HCT116 (cell line): ENCODE data around the gene ZFYVE27.

ENCODE experiments used
- EZH2 ChIP-seq: fragments of 200-600 bp; sonication (generic); IDR thresholded peaks from 2 replicates; pipeline ENCODE4 v1.6.1; 2017; ENCODE audit warnings: antibody characterized with exemption, mixed run types
- EZH2phosphoT487 ChIP-seq: fragments of 200-600 bp; IDR thresholded peaks from 2 replicates; pipeline ENCODE4 v1.6.1; 2018; ENCODE audit warnings: antibody characterized with exemption, borderline replicate concordance
- MAX ChIP-seq: IDR thresholded peaks from 2 replicates; pipeline ENCODE4 v1.6.1; 2012
- POLR2A ChIP-seq: IDR thresholded peaks from 2 replicates; pipeline ENCODE4 v1.7.0; 2011; ENCODE audit warnings: borderline replicate concordance; ENCODE audit not compliant: insufficient read depth, insufficient read length; ENCODE audit errors: extremely low read depth
- POLR2AphosphoS5 ChIP-seq: IDR thresholded peaks from 2 replicates; pipeline ENCODE4 v1.6.1; 2011; ENCODE audit warnings: mild to moderate bottlenecking, low read depth, low read length, moderate library complexity
- REST ChIP-seq: IDR thresholded peaks from 2 replicates; pipeline ENCODE4 v1.6.1; 2012; ENCODE audit warnings: low read depth
- SIN3A ChIP-seq: IDR thresholded peaks from 2 replicates; pipeline ENCODE4 v1.6.1; 2012; ENCODE audit warnings: low read depth
- SRF ChIP-seq: IDR thresholded peaks from 2 replicates; pipeline ENCODE4 v1.6.1; 2012; ENCODE audit warnings: low read depth
- TCF7L2 ChIP-seq: IDR thresholded peaks from 2 replicates; pipeline ENCODE4 v1.7.0; 2011; ENCODE audit warnings: borderline replicate concordance, inconsistent platforms; ENCODE audit not compliant: insufficient read depth, insufficient read length; ENCODE audit errors: extremely low read depth
- YY1 ChIP-seq: IDR thresholded peaks from 2 replicates; pipeline ENCODE4 v1.6.1; 2011; ENCODE audit warnings: low read length, low read depth, moderate library complexity, mild to moderate bottlenecking; ENCODE audit not compliant: insufficient replicate concordance; ENCODE audit errors: extremely low read depth
- ZBTB33 ChIP-seq: IDR thresholded peaks from 2 replicates; pipeline ENCODE4 v1.6.1; 2011; ENCODE audit warnings: mild to moderate bottlenecking, low read length, moderate library complexity; ENCODE audit not compliant: insufficient replicate concordance; ENCODE audit errors: extremely low read depth
- ZFX ChIP-seq: fragments of 450-650 bp; IDR thresholded peaks from 2 replicates; pipeline ENCODE4 v1.6.1; 2017
- TF ChIP-seq, protein P1 (sequence below), 3 experiments: fragments of 200-600 bp in 1 of 3; sonication (generic) in 1 of 3; IDR thresholded peaks in 2 of 3; conservative IDR thresholded peaks in 1 of 3; 2 replicates each; pipeline ENCODE4 v1.5.1; 2012 to 2017; ENCODE audit warnings: low read depth in 2 of 3, low read length in 2 of 3, antibody characterized with exemption in 1 of 3, borderline replicate concordance in 1 of 3, control low read depth in 1 of 3, mild to moderate bottlenecking in 1 of 3, mixed read lengths in 1 of 3, mixed run types in 1 of 3, moderate library complexity in 1 of 3; ENCODE audit not compliant: insufficient read depth in 1 of 3

DNA sequence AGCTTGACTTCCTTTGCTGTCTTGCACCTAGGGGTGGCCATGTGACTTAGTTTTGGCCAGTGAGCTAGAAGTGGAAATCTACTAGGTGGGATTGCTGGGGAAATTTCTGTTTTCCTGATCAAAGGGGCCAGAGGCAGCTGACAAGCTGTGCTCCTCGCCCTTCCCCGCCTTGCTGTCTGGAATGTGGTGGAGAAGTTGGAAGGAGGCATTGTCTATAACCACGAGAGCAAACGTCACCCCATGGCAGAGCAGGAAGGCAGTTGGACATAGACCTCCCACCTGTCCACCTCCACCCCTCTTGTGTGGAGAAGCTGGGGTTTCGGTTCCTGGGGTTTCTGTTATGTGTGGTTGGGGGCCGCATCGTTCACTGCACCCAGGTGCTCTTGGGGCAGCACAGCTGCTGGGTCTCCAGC is 27.6 kb downstream of the ZFYVE27 start:
- TF ChIP-seq POLR2A (no peak), SRF (no peak), POLR2AphosphoS5 (no peak), EZH2phosphoT487 (no peak), TCF7L2 (no peak), YY1 (no peak), REST (no peak), MAX (no peak), ZFX (no peak), EZH2 (no peak), SIN3A (no peak), ZBTB33 (no peak)
- TF ChIP-seq, protein P1, sequence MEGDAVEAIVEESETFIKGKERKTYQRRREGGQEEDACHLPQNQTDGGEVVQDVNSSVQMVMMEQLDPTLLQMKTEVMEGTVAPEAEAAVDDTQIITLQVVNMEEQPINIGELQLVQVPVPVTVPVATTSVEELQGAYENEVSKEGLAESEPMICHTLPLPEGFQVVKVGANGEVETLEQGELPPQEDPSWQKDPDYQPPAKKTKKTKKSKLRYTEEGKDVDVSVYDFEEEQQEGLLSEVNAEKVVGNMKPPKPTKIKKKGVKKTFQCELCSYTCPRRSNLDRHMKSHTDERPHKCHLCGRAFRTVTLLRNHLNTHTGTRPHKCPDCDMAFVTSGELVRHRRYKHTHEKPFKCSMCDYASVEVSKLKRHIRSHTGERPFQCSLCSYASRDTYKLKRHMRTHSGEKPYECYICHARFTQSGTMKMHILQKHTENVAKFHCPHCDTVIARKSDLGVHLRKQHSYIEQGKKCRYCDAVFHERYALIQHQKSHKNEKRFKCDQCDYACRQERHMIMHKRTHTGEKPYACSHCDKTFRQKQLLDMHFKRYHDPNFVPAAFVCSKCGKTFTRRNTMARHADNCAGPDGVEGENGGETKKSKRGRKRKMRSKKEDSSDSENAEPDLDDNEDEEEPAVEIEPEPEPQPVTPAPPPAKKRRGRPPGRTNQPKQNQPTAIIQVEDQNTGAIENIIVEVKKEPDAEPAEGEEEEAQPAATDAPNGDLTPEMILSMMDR (IDR thresholded peaks at IDR 0.05 in 2 of 3, conservative IDR thresholded peaks at IDR 0.05 in 1 of 3; ENCODE audit: borderline replicate concordance in 1 of 3, insufficient read depth in 1 of 3, low read depth in 2 of 3, low read length in 2 of 3), result no peak
